ENCODE results near the gene PLA1A. TPM values are rescaled to one million over a fixed set of nuclear protein-coding genes. Genes with fewer than 3 reads are reported as not detected.

PLA1A gene
- total RNA-seq, 4 donors from 2014 or later, result 0.70 to 4.1 (median 0.85) TPM; not detected in 1

- Histone ChIP-seq H3K27me3 (no peaks in the 10 kb centered on the region), H3K36me3 (no peaks in the 10 kb centered on the region), H3K4me1 (no peaks in the 10 kb centered on the region), H3K27ac (no peak overlapping the region), H3K9me3 (no peaks in the 10 kb centered on the region), H3K4me3 (no peak overlapping the region)
- TF ChIP-seq, protein P1, sequence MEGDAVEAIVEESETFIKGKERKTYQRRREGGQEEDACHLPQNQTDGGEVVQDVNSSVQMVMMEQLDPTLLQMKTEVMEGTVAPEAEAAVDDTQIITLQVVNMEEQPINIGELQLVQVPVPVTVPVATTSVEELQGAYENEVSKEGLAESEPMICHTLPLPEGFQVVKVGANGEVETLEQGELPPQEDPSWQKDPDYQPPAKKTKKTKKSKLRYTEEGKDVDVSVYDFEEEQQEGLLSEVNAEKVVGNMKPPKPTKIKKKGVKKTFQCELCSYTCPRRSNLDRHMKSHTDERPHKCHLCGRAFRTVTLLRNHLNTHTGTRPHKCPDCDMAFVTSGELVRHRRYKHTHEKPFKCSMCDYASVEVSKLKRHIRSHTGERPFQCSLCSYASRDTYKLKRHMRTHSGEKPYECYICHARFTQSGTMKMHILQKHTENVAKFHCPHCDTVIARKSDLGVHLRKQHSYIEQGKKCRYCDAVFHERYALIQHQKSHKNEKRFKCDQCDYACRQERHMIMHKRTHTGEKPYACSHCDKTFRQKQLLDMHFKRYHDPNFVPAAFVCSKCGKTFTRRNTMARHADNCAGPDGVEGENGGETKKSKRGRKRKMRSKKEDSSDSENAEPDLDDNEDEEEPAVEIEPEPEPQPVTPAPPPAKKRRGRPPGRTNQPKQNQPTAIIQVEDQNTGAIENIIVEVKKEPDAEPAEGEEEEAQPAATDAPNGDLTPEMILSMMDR (IDR thresholded peaks at IDR 0.05), result no peak
- TF ChIP-seq POLR2A (IDR thresholded peaks at IDR 0.05), result no peak
- no peak for DNase-seq
Measured at GRCh38 chr3:119613201-119613600, 15.5 kb downstream of the PLA1A start.

DNA sequence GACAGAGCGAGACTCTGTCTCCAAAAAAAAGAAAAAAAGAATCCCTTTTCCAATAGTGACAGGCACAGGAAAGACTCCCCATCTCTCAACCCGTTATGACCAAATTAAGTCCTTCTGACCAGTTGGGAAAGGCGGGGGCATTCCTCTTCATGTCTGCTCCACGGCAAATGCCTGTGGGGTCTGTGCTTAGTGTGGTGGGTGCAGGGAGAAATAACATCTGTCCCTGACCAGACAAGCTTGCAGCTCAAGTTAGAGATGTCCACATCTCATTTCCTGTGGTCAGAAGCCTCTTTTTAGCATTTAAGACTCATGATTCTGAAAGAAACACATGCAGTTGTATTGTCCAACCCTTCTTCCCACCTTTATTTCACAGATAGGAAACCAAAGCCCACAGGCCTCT is 16.2 kb downstream of the PLA1A start:
- Histone ChIP-seq H3K36me3 (no peaks in the 10 kb centered on the region), H3K27ac (no peak overlapping the region), H3K4me3 (no peak overlapping the region), H3K4me1 (no peaks in the 10 kb centered on the region), H3K27me3 (no peaks in the 10 kb centered on the region), H3K9me3 (no peaks in the 10 kb centered on the region)
- TF ChIP-seq, protein P1 (IDR thresholded peaks at IDR 0.05), result no peak
- no peak for TF ChIP-seq POLR2A (IDR thresholded peaks at IDR 0.05)
- no peak for DNase-seq

- no peaks in the 10 kb centered on the region for H3K9me3 ChIP-seq
- H3K27me3 ChIP-seq, result no peaks in the 10 kb centered on the region
- no peak for TF ChIP-seq POLR2A (IDR thresholded peaks at IDR 0.05)
- TF ChIP-seq, protein P1 (IDR thresholded peaks at IDR 0.05), result no peak
- no peaks in the 10 kb centered on the region for H3K36me3 ChIP-seq
- H3K4me3 ChIP-seq, result no peak overlapping the region
- H3K27ac ChIP-seq, result no peak overlapping the region
- no peaks in the 10 kb centered on the region for H3K4me1 ChIP-seq
- DNase-seq, result no peak
Measured at GRCh38 chr3:119616056-119616455, 18.4 kb downstream of the PLA1A start.

- H3K4me1 ChIP-seq, result no peaks in the 10 kb centered on the region
- H3K36me3 ChIP-seq, result no peaks in the 10 kb centered on the region
- H3K27ac ChIP-seq, result no peak overlapping the region
- DNase-seq, result no peak
- H3K27me3 ChIP-seq, result no peaks in the 10 kb centered on the region
- H3K9me3 ChIP-seq, result no peaks in the 10 kb centered on the region
- H3K4me3 ChIP-seq, result no peak overlapping the region
- no peak for TF ChIP-seq POLR2A (IDR thresholded peaks at IDR 0.05)
- TF ChIP-seq, protein P1 (IDR thresholded peaks at IDR 0.05), result no peak
Measured at GRCh38 chr3:119619094-119619493, 21.4 kb downstream of the PLA1A start.

DNA sequence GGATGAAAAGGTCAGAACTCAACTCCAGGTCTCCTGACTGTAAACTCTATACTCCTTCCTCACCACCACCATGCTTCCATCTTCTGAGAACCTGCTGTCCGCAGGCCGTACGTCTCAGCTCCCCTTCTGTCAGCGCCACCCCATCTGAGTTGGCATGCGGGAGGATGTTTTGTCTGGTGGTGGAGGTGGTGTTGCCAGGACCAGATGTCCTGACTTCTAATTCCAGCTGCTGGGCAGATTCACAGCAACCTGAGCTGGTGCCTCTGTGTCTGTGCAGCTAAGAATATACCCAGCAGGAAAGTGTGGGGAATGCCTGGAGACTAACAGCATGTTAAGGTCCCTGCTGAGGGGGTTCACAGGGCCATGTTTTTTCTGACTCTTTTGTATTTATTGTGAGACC is 23.2 kb downstream of the PLA1A start:
- no peaks in the 10 kb centered on the region for H3K4me1 ChIP-seq
- no peaks in the 10 kb centered on the region for H3K9me3 ChIP-seq
- H3K36me3 ChIP-seq, result no peaks in the 10 kb centered on the region
- DNase-seq, result no peak
- H3K27me3 ChIP-seq, result no peaks in the 10 kb centered on the region
- no peak overlapping the region for H3K27ac ChIP-seq
- TF ChIP-seq, protein P1 (IDR thresholded peaks at IDR 0.05), result no peak
- no peak for TF ChIP-seq POLR2A (IDR thresholded peaks at IDR 0.05)
- no peak overlapping the region for H3K4me3 ChIP-seq

Measured in Peyer's patch (tissue), 4 donors.